Measurements from ENCODE around the gene GRIK2. TPM values are rescaled to one million over a fixed set of nuclear protein-coding genes. Genes with fewer than 3 reads are reported as not detected.

Gene GRIK2
- 0.21 to 0.57 TPM (median 0.47 TPM) in 5 replicates for total RNA-seq (2022; extraction: Qiagen RNA extraction; ENCODE audit: low read depth)

GRCh38 chr6:101393251-101393828 lies at the start of gene GRIK2:
GRIK2 (plus strand) TSS chr6:101393708.

Data from A549 treated with ZK216348 at 1 μM for 4 hours (cell line).